WTC11 (cell line): Measurements from ENCODE around the gene SKP1.

Experiments
- FOXJ3 ChIP-seq: sonication (generic); formaldehyde crosslinking; IDR thresholded peaks from 2 replicates; pipeline ENCODE4 v1.9.0; 2021; ENCODE audit warnings: missing genetic modification reagents, mild to moderate bottlenecking, borderline replicate concordance
- JUN ChIP-seq: sonication (generic); formaldehyde crosslinking; IDR thresholded peaks from 2 replicates; pipeline ENCODE4 v1.8.0; 2023; ENCODE audit warnings: mild to moderate bottlenecking, missing genetic modification reagents
- SP1 ChIP-seq: sonication (generic); formaldehyde crosslinking; conservative IDR thresholded peaks from 2 replicates; pipeline ENCODE4 v1.8.1; 2022; ENCODE audit warnings: missing genetic modification reagents
- ZNF121 ChIP-seq: sonication (generic); formaldehyde crosslinking; IDR thresholded peaks from 2 replicates; pipeline ENCODE4 v1.8.0; 2023; ENCODE audit warnings: missing genetic modification reagents
- TF ChIP-seq, protein P1 (sequence below): fragments of 200-600 bp; IDR thresholded peaks from 2 replicates; pipeline ENCODE4 v1.8.0; 2022; ENCODE audit warnings: antibody characterized with exemption
- TF ChIP-seq, protein P2 (sequence below): sonication (generic); formaldehyde crosslinking; IDR thresholded peaks from 2 replicates; pipeline ENCODE4 v1.8.1; 2023; ENCODE audit warnings: mild to moderate bottlenecking, missing genetic modification reagents
- TF ChIP-seq, protein P3 (sequence below): sonication (generic); formaldehyde crosslinking; IDR thresholded peaks from 2 replicates; pipeline ENCODE4 v1.8.0; 2022; ENCODE audit warnings: missing genetic modification reagents
- TF ChIP-seq, protein P4 (sequence below): sonication (generic); formaldehyde crosslinking; IDR thresholded peaks from 2 replicates; pipeline ENCODE4 v1.8.1; 2022; ENCODE audit warnings: missing genetic modification reagents, borderline replicate concordance

DNA sequence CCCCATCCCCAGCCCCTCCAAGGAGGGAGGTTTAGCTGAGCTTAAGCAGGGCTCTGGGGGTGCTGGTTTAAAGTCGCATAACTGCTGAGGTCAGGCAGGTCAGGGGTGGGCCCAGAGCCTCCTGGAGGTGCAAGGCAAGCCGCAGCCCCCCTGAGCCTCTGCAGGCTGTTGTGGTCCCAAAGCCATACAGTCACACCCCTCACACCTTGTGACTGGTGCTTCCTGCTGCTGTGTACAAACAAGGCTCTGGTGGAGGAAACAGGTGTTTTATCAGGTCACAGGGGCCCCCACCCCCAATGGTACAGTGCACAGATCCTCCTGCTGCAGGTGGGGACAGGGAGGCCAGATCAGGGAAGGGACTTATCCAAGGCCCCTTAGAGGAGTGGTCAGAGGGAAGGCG, 54.2 kb downstream of the SKP1 start:
- TF ChIP-seq, protein P1, sequence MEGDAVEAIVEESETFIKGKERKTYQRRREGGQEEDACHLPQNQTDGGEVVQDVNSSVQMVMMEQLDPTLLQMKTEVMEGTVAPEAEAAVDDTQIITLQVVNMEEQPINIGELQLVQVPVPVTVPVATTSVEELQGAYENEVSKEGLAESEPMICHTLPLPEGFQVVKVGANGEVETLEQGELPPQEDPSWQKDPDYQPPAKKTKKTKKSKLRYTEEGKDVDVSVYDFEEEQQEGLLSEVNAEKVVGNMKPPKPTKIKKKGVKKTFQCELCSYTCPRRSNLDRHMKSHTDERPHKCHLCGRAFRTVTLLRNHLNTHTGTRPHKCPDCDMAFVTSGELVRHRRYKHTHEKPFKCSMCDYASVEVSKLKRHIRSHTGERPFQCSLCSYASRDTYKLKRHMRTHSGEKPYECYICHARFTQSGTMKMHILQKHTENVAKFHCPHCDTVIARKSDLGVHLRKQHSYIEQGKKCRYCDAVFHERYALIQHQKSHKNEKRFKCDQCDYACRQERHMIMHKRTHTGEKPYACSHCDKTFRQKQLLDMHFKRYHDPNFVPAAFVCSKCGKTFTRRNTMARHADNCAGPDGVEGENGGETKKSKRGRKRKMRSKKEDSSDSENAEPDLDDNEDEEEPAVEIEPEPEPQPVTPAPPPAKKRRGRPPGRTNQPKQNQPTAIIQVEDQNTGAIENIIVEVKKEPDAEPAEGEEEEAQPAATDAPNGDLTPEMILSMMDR = no peak
- TF ChIP-seq, protein P2, sequence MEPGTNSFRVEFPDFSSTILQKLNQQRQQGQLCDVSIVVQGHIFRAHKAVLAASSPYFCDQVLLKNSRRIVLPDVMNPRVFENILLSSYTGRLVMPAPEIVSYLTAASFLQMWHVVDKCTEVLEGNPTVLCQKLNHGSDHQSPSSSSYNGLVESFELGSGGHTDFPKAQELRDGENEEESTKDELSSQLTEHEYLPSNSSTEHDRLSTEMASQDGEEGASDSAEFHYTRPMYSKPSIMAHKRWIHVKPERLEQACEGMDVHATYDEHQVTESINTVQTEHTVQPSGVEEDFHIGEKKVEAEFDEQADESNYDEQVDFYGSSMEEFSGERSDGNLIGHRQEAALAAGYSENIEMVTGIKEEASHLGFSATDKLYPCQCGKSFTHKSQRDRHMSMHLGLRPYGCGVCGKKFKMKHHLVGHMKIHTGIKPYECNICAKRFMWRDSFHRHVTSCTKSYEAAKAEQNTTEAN = no peak
- TF ChIP-seq ZNF121 (CRISPR knock-in tag) = no peak
- TF ChIP-seq FOXJ3 (CRISPR knock-in tag) = no peak
- TF ChIP-seq, protein P3, sequence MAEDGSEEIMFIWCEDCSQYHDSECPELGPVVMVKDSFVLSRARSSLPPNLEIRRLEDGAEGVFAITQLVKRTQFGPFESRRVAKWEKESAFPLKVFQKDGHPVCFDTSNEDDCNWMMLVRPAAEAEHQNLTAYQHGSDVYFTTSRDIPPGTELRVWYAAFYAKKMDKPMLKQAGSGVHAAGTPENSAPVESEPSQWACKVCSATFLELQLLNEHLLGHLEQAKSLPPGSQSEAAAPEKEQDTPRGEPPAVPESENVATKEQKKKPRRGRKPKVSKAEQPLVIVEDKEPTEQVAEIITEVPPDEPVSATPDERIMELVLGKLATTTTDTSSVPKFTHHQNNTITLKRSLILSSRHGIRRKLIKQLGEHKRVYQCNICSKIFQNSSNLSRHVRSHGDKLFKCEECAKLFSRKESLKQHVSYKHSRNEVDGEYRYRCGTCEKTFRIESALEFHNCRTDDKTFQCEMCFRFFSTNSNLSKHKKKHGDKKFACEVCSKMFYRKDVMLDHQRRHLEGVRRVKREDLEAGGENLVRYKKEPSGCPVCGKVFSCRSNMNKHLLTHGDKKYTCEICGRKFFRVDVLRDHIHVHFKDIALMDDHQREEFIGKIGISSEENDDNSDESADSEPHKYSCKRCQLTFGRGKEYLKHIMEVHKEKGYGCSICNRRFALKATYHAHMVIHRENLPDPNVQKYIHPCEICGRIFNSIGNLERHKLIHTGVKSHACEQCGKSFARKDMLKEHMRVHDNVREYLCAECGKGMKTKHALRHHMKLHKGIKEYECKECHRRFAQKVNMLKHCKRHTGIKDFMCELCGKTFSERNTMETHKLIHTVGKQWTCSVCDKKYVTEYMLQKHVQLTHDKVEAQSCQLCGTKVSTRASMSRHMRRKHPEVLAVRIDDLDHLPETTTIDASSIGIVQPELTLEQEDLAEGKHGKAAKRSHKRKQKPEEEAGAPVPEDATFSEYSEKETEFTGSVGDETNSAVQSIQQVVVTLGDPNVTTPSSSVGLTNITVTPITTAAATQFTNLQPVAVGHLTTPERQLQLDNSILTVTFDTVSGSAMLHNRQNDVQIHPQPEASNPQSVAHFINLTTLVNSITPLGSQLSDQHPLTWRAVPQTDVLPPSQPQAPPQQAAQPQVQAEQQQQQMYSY (CRISPR knock-in tag) = no peak
- TF ChIP-seq SP1 (CRISPR knock-in tag) = no peak
- TF ChIP-seq, protein P4, sequence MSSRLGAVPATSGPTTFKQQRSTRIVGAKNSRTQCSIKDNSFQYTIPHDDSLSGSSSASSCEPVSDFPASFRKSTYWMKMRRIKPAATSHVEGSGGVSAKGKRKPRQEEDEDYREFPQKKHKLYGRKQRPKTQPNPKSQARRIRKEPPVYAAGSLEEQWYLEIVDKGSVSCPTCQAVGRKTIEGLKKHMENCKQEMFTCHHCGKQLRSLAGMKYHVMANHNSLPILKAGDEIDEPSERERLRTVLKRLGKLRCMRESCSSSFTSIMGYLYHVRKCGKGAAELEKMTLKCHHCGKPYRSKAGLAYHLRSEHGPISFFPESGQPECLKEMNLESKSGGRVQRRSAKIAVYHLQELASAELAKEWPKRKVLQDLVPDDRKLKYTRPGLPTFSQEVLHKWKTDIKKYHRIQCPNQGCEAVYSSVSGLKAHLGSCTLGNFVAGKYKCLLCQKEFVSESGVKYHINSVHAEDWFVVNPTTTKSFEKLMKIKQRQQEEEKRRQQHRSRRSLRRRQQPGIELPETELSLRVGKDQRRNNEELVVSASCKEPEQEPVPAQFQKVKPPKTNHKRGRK = no peak
- no peak for TF ChIP-seq JUN (CRISPR knock-in tag)
